ENCODE results near the gene BRS3.

BRS3 gene

GRCh38 chrX:136541294-136541693 lies 53.5 kb downstream of the BRS3 start:
- no peaks in the 10 kb centered on the region for H3K4me1 ChIP-seq (ENCODE audit: control insufficient read depth in 2 of 2, insufficient read depth in 1 of 2, low read depth in 1 of 2, low read length in 2 of 2)
- no peaks in the 10 kb centered on the region for H3K36me3 ChIP-seq (replicated peaks in 1 of 2; ENCODE audit: control insufficient read depth in 2 of 2, insufficient read depth in 2 of 2, low read length in 2 of 2)
- H2AK5ac ChIP-seq (ENCODE audit: low read depth, low read length) = no peak overlapping the region
- H3K79me1 ChIP-seq (ENCODE audit: low read depth, low read length) = no peaks in the 10 kb centered on the region
- no peak overlapping the region for H2BK12ac ChIP-seq (ENCODE audit: low read length)
- H3K14ac ChIP-seq (ENCODE audit: low read length) = no peak overlapping the region
- H3K4ac ChIP-seq (ENCODE audit: low read length) = no peak overlapping the region
- no peak overlapping the region for H3K23ac ChIP-seq (ENCODE audit: low read depth, low read length, poor library complexity)
- H2BK5ac ChIP-seq (ENCODE audit: low read length) = no peak overlapping the region
- no peak overlapping the region for H4K91ac ChIP-seq (ENCODE audit: low read depth, low read length, poor library complexity)
- H3K27me3 ChIP-seq (ENCODE audit: control insufficient read depth in 3 of 3, insufficient read depth in 3 of 3, low read depth in 1 of 3, low read length in 3 of 3) = peaks cover 0 to 8% (median 0%) of the 10 kb centered on the region in 3 experiments
- no CpG with 5 or more reads among the region's 3 CpGs for WGBS, 2 donors (ENCODE audit: extremely low coverage in 2 of 2, insufficient read length in 2 of 2, insufficient replicate concordance in 1 of 2)
- H3K9ac ChIP-seq (ENCODE audit: low read depth, low read length, poor library complexity) = no peak overlapping the region
- DNase-seq (ENCODE audit: low spot score) = no peak
- H3K9me3 ChIP-seq (replicated peaks in 1 of 2; ENCODE audit: control insufficient read depth in 2 of 2, insufficient read depth in 1 of 2, low read depth in 1 of 2, low read length in 2 of 2) = no peaks in the 10 kb centered on the region
- no peak overlapping the region for H2BK15ac ChIP-seq (ENCODE audit: low read length)
- H2AFZ ChIP-seq (ENCODE audit: low read length) = no peak overlapping the region
- no peak overlapping the region for H2BK120ac ChIP-seq (ENCODE audit: low read depth, low read length)
- no peak overlapping the region for H3K27ac ChIP-seq (replicated peaks; ENCODE audit: low read length)
- H3K4me2 ChIP-seq (ENCODE audit: insufficient read depth, low read length, poor library complexity, severe bottlenecking) = no peak overlapping the region
- H3K4me3 ChIP-seq (ENCODE audit: low read length in 2 of 2) = no peak overlapping the region
- no peak overlapping the region for H3K18ac ChIP-seq (ENCODE audit: low read length)
- no peak overlapping the region for H4K8ac ChIP-seq (ENCODE audit: low read depth, low read length)

- Histone ChIP-seq H2AK5ac (ENCODE audit: low read depth, low read length) (no peak overlapping the region), H3K9ac (ENCODE audit: low read depth, low read length, poor library complexity) (no peak overlapping the region), H3K4me3 (ENCODE audit: low read length in 2 of 2) (no peak overlapping the region), H3K4me2 (ENCODE audit: insufficient read depth, low read length, poor library complexity, severe bottlenecking) (no peak overlapping the region), H2BK5ac (ENCODE audit: low read length) (no peak overlapping the region), H3K36me3 (replicated peaks in 1 of 2; ENCODE audit: control insufficient read depth in 2 of 2, insufficient read depth in 2 of 2, low read length in 2 of 2) (no peaks in the 10 kb centered on the region), H3K4me1 (ENCODE audit: control insufficient read depth in 2 of 2, insufficient read depth in 1 of 2, low read depth in 1 of 2, low read length in 2 of 2) (no peaks in the 10 kb centered on the region), H2BK12ac (ENCODE audit: low read length) (no peak overlapping the region), H4K8ac (ENCODE audit: low read depth, low read length) (no peak overlapping the region), H3K14ac (ENCODE audit: low read length) (no peak overlapping the region), H3K18ac (ENCODE audit: low read length) (no peak overlapping the region), H3K23ac (ENCODE audit: low read depth, low read length, poor library complexity) (no peak overlapping the region), H4K91ac (ENCODE audit: low read depth, low read length, poor library complexity) (no peak overlapping the region), H3K4ac (ENCODE audit: low read length) (no peak overlapping the region), H3K27ac (replicated peaks; ENCODE audit: low read length) (no peak overlapping the region), H3K27me3 (ENCODE audit: control insufficient read depth in 3 of 3, insufficient read depth in 3 of 3, low read depth in 1 of 3, low read length in 3 of 3) (peaks cover 0 to 12% (median 0%) of the 10 kb centered on the region in 3 experiments), H2BK15ac (ENCODE audit: low read length) (no peak overlapping the region), H2BK120ac (ENCODE audit: low read depth, low read length) (no peak overlapping the region), H3K79me1 (ENCODE audit: low read depth, low read length) (no peaks in the 10 kb centered on the region), H2AFZ (ENCODE audit: low read length) (no peak overlapping the region), H3K9me3 (replicated peaks in 1 of 2; ENCODE audit: control insufficient read depth in 2 of 2, insufficient read depth in 1 of 2, low read depth in 1 of 2, low read length in 2 of 2) (no peaks in the 10 kb centered on the region)
- DNase-seq (ENCODE audit: low spot score) = no peak
- WGBS, 2 donors (ENCODE audit: extremely low coverage in 2 of 2, insufficient read length in 2 of 2, insufficient replicate concordance in 1 of 2) = no CpG with 5 or more reads among the region's 7 CpGs
Observed at GRCh38 chrX:136542281-136542680, 54.5 kb downstream of the BRS3 start.
